Measurements from ENCODE around the gene SLC2A5.

DNA sequence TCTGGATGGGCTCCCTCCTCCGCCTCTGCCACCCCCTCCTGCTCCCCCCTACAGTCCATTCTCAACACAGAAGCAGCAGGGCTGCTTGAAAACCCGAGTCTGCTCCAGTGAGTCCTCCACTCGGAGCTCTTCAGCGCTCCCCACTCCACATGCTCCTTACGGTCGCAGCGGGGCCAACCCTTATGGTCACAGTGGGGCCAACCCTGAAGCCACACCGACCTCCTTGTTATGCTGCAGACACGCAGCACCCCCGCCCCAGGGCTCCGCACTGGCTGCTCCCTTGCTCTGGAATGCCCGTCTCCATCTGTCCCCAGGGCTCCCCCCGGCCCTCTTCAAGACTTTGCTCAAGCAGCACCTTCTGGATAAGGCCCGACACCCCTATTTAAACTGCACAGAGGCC is 36.9 kb upstream of the SLC2A5 start:
- TF ChIP-seq, protein P1, sequence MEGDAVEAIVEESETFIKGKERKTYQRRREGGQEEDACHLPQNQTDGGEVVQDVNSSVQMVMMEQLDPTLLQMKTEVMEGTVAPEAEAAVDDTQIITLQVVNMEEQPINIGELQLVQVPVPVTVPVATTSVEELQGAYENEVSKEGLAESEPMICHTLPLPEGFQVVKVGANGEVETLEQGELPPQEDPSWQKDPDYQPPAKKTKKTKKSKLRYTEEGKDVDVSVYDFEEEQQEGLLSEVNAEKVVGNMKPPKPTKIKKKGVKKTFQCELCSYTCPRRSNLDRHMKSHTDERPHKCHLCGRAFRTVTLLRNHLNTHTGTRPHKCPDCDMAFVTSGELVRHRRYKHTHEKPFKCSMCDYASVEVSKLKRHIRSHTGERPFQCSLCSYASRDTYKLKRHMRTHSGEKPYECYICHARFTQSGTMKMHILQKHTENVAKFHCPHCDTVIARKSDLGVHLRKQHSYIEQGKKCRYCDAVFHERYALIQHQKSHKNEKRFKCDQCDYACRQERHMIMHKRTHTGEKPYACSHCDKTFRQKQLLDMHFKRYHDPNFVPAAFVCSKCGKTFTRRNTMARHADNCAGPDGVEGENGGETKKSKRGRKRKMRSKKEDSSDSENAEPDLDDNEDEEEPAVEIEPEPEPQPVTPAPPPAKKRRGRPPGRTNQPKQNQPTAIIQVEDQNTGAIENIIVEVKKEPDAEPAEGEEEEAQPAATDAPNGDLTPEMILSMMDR (IDR thresholded peaks at IDR 0.05 in 8 of 11, conservative IDR thresholded peaks at IDR 0.05 in 3 of 11): no peak
- TF ChIP-seq POLR2A (IDR thresholded peaks at IDR 0.05) (no peak), POLR2AphosphoS5 (IDR thresholded peaks at IDR 0.05) (no peak)

Measured in spleen (tissue), 7 donors.